Common myeloid progenitor, CD34-positive (primary cell): ENCODE measurements around the gene OTOL1. TPM values are rescaled to one million over a fixed set of nuclear protein-coding genes. Genes with fewer than 3 reads are reported as not detected.

Source experiments
- CTCF ChIA-PET: fragments of 350-600 bp; sonication (Branson Sonifier 250); formaldehyde crosslinking; loops from one replicate; lab custom pipeline; 2021; ENCODE audit warnings: antibody characterized with exemption; lab: Charles Lee
- POLR2A ChIA-PET: fragments of 350-600 bp; sonication (Branson Sonifier 250); formaldehyde crosslinking; loops from one replicate; lab custom pipeline; 2021; ENCODE audit warnings: antibody characterized with exemption; lab: Charles Lee
- DNase-seq, 3 donors: peaks; one replicate each; pipeline versions ENCODE4 v3.0.0 to v3.0.0-alpha.2; 2013
- H3K27ac ChIP-seq, 2 experiments: 1 replicate in 1 of 2; 2 replicates in 1 of 2; pipeline ENCODE4 v1.7.0; 2013; ENCODE audit warnings: inconsistent platforms in 2 of 2, low read length in 2 of 2, mild to moderate bottlenecking in 2 of 2, low read depth in 1 of 2, moderate library complexity in 1 of 2; ENCODE audit not compliant: severe bottlenecking in 2 of 2, insufficient read depth in 1 of 2, poor library complexity in 1 of 2
- H3K27me3 ChIP-seq, 5 experiments: replicated peaks in 2 of 5; 1 replicate in 3 of 5; 2 replicates in 2 of 5; pipeline versions ENCODE4 v1.6.1 to v1.7.0; 2013; ENCODE audit warnings: low read length in 4 of 5, mild to moderate bottlenecking in 2 of 5, moderate library complexity in 2 of 5, inconsistent platforms in 1 of 5; ENCODE audit not compliant: insufficient read depth in 5 of 5, control insufficient read depth in 4 of 5
- H3K36me3 ChIP-seq, 4 experiments: 1 replicate in 2 of 4; 2 replicates in 2 of 4; pipeline versions ENCODE4 v1.6.1 to v1.7.0; 2013; ENCODE audit warnings: low read length in 3 of 4, control low read depth in 1 of 4, mild to moderate bottlenecking in 1 of 4; ENCODE audit not compliant: control insufficient read depth in 4 of 4, insufficient read depth in 4 of 4
- H3K4me1 ChIP-seq, 4 experiments: 1 replicate in 3 of 4; 2 replicates in 1 of 4; pipeline versions ENCODE4 v1.6.1 to v1.7.1; 2013; ENCODE audit warnings: low read length in 3 of 4, mild to moderate bottlenecking in 3 of 4, control low read depth in 1 of 4, inconsistent platforms in 1 of 4, moderate library complexity in 1 of 4; ENCODE audit not compliant: control insufficient read depth in 4 of 4, insufficient read depth in 4 of 4; ENCODE audit errors: control extremely low read depth in 1 of 4
- H3K4me3 ChIP-seq, 7 experiments: 1 replicate in 4 of 7; 2 replicates in 3 of 7; pipeline versions ENCODE4 v1.5.1 to v1.7.0; 2013; ENCODE audit warnings: mild to moderate bottlenecking in 7 of 7, low read length in 6 of 7, moderate library complexity in 6 of 7, inconsistent platforms in 2 of 7, low read depth in 2 of 7, control low read depth in 1 of 7; ENCODE audit not compliant: insufficient read depth in 4 of 7, control insufficient read depth in 1 of 7; ENCODE audit errors: extremely low read depth in 1 of 7
- H3K9me3 ChIP-seq, 5 experiments: 1 replicate in 4 of 5; 2 replicates in 1 of 5; pipeline versions ENCODE4 v1.6.1 to v1.7.1; 2013; ENCODE audit warnings: low read length in 4 of 5, mild to moderate bottlenecking in 2 of 5, inconsistent platforms in 1 of 5, low read depth in 1 of 5, moderate library complexity in 1 of 5; ENCODE audit not compliant: control insufficient read depth in 4 of 5, insufficient read depth in 2 of 5; ENCODE audit errors: control extremely low read depth in 1 of 5
- WGBS: methylation state at CpG from one replicate; pipeline ENCODE4 v1.1.5; 2013; ENCODE audit not compliant: insufficient coverage; 5-methylcytosine and 5-hydroxymethylcytosine counted together
- polyA plus RNA-seq: library from polyadenylated mRNA; unstranded; fragments of 120-200 nt; gene quantifications from one replicate; pipeline ENCODE4 v1.2.1, GENCODE V29; 2013

The OTOL1 gene
- not detected for polyA plus RNA-seq

- ChIA-PET POLR2A (no interaction called here), CTCF (no interaction called here)
- Histone ChIP-seq H3K4me1 (no peaks in the 10 kb centered on the region), H3K27me3 (no peaks in the 10 kb centered on the region), H3K9me3 (peaks cover 0 to 4% (median 0%) of the 10 kb centered on the region in 5 experiments), H3K27ac (no peak within 1 kb of the TSS), H3K36me3 (no peaks in the 10 kb centered on the region), H3K4me3 (no peak within 1 kb of the TSS)
- WGBS, result no CpG with 5 or more reads among the region's 1 CpG
- DNase-seq, result no peak
Observed at GRCh38 chr3:161496508-161496907, at the start of gene OTOL1. TSS of gene OTOL1 (plus strand) at chr3:161496808. CDS start at chr3:161496808, 0 bp downstream.

GRCh38 chr3:161449785-161450184 lies 46.8 kb upstream of the OTOL1 start:
- no CpG with 5 or more reads among the region's 2 CpGs for whole genome bisulfite sequencing
- POLR2A ChIA-PET, result no interaction called here
- H3K27ac ChIP-seq, result no peak overlapping the region
- H3K27me3 ChIP-seq, result no peaks in the 10 kb centered on the region
- no peaks in the 10 kb centered on the region for H3K9me3 ChIP-seq
- DNase-seq, result no peak
- no peak overlapping the region for H3K4me3 ChIP-seq
- no peaks in the 10 kb centered on the region for H3K4me1 ChIP-seq
- H3K36me3 ChIP-seq, result no peaks in the 10 kb centered on the region
- CTCF ChIA-PET, result no interaction called here

GRCh38 chr3:161452179-161452578 lies 44.4 kb upstream of the OTOL1 start:
- WGBS, result 100% methylated on average over 1 of the region's 2 CpGs
- CTCF ChIA-PET, result no interaction called here

DNA sequence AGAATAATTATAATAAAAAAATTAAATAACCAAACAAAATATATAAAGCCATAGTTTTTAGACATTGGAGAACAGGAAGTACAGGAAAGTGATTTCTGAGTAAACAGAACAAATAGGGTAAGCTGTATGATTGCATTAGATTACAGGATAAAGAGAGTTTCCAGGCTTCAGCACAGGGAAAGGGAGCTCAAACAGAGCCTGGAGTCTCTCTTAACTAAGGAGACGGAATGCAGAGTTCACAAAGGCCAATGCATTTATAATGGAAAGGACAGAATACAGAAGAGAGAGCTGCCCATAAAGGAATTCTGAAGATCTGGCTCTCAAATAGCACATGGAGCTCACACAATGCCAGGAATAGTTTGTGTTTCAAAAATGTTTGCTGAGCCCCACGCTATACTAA lies 42.0 kb upstream of the OTOL1 start:
- WGBS, result 91% methylated on average over 2 of the region's 2 CpGs
- no peaks in the 10 kb centered on the region for H3K9me3 ChIP-seq

More at GRCh38 chr3:161452179-161452578, 44.4 kb upstream of the OTOL1 start:
- no peak for DNase-seq
- Histone ChIP-seq H3K27me3 (no peaks in the 10 kb centered on the region), H3K36me3 (no peaks in the 10 kb centered on the region), H3K4me1 (no peaks in the 10 kb centered on the region), H3K4me3 (no peak overlapping the region), H3K27ac (no peak overlapping the region), H3K9me3 (no peaks in the 10 kb centered on the region)
- POLR2A ChIA-PET, result no interaction called here

GRCh38 chr3:161455962-161456361 lies 40.6 kb upstream of the OTOL1 start:
- Histone ChIP-seq H3K36me3 (no peaks in the 10 kb centered on the region), H3K27me3 (no peaks in the 10 kb centered on the region), H3K27ac (no peak overlapping the region), H3K9me3 (no peaks in the 10 kb centered on the region), H3K4me1 (no peaks in the 10 kb centered on the region), H3K4me3 (no peak overlapping the region)
- ChIA-PET POLR2A (no interaction called here), CTCF (no interaction called here)
- DNase-seq, result no peak
- WGBS, result no CpG with 5 or more reads among the region's 2 CpGs

More for the DNA sequence above, 42.0 kb upstream of the OTOL1 start:
- POLR2A ChIA-PET, result no interaction called here
- no peak for DNase-seq
- Histone ChIP-seq H3K4me1 (no peaks in the 10 kb centered on the region), H3K4me3 (no peak overlapping the region), H3K27me3 (no peaks in the 10 kb centered on the region), H3K27ac (no peak overlapping the region), H3K36me3 (no peaks in the 10 kb centered on the region)
- CTCF ChIA-PET, result no interaction called here

DNA sequence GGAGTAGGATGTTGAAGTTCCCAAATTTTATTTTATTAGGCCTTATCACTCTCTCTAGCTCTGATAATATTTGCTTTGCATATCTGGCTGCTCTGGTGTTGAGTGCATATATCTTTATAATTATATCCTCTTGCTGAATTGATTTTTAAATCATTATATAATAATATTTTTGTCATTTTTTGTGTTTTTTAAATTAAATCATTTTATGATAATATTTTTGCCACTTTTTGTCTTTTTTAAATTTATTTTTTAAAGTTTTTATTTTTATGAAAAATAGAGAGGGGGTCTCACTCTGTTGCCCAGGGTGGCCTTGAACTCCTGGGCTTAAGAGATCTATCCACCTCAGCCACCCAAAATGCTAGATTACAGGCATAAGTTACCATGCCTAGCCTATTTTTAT lies 34.5 kb upstream of the OTOL1 start:
- DNase-seq, result no peak
- Histone ChIP-seq H3K9me3 (peaks cover 0 to 15% (median 3%) of the 10 kb centered on the region in 5 experiments), H3K36me3 (no peaks in the 10 kb centered on the region), H3K27me3 (no peaks in the 10 kb centered on the region), H3K4me3 (no peak overlapping the region), H3K4me1 (no peaks in the 10 kb centered on the region), H3K27ac (no peak overlapping the region)
- CTCF ChIA-PET, result no interaction called here
- POLR2A ChIA-PET, result interaction anchor here (0.6 kb wide), 1 partner anchor 1990 kb away, joined by 3 read pairs; no protein-coding TSS in a partner anchor

DNA sequence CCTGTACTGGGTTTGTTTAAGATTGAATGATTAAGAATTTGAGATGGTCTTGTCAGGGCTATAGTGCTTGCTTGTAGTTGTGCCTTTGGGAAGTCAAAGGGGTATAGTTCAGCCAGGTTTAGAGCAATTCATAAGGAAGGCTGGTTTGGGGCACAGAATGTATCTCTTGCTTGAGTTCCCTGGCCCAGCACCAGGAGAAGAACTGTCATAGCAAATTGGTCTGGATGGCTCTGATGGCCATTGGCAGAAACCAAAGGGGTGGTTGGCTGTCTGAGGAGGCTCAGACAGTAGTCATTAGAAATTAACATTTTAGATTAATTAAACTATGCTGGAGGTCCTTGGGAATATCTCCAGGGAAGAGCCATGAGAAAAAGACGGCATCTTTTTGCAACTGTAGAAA lies 25.4 kb upstream of the OTOL1 start:
- Histone ChIP-seq H3K4me1 (no peaks in the 10 kb centered on the region), H3K27me3 (peaks cover 0 to 2% (median 0%) of the 10 kb centered on the region in 5 experiments), H3K27ac (no peak overlapping the region), H3K9me3 (peaks cover 0 to 3% (median 0%) of the 10 kb centered on the region in 5 experiments), H3K4me3 (no peak overlapping the region), H3K36me3 (no peaks in the 10 kb centered on the region)
- ChIA-PET CTCF (no interaction called here), POLR2A (no interaction called here)
- WGBS, result no CpG with 5 or more reads among the region's 1 CpG
- no peak for DNase-seq
